ENCODE data around the gene ZBED5.
"Not testable (repeated sequence)": the region's sequence is repeated elsewhere in the genome, so short reads cannot be mapped to it uniquely, and the experiment has no call there.

Gene ZBED5

GRCh38 chr11:10892250-10892649 is 34.4 kb upstream of the ZBED5 start:
- H3K27me3 Mint-ChIP-seq, result peaks cover 0 to 20% of the 10 kb centered on the region in 2 donors
- no peak overlapping the region for H3K27ac Mint-ChIP-seq
- H3K36me3 Mint-ChIP-seq (ENCODE audit: insufficient read depth), result no peaks in the 10 kb centered on the region
- H3K4me3 Mint-ChIP-seq, result no peak overlapping the region
- ATAC-seq (replicated peaks) (peak; percentile 29), DNase-seq (no peak)
- no peaks in the 10 kb centered on the region for H3K4me1 Mint-ChIP-seq (ENCODE audit: low read depth in 2 of 2)
- H3K9me3 Mint-ChIP-seq, result no peaks in the 10 kb centered on the region

DNA sequence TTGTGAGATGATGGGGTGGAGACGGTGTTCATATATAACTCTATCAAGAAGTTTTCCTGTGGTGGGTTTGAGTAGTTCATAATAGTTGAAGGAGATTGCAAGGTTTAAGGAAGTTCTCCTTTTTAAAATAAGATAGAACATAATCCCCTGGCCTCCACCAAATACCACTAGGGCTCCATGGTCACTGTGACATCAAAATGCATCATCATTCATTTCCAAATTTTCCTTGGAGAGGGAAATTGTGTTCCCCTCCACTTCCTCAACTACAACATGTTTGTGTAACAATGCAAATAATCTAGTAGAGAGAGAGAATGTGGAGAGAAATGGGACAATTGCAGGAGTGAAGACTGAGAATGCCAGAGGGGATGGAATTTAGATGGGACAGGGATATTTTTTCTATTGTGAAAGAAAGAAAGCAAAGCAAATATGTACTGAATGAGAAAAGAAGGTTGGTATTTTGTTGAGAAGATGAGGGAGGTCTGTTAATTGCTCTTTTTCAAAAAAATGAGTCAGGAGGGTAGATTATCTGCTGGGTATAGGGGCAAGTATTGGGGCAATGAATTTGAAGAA is 33.4 kb upstream of the ZBED5 start:
- H3K27me3 Mint-ChIP-seq, result peaks cover 0 to 17% of the 10 kb centered on the region in 2 donors
- H3K27ac Mint-ChIP-seq, result no peak overlapping the region
- no peak for DNase-seq
- H3K4me1 Mint-ChIP-seq (ENCODE audit: low read depth in 2 of 2), result no peaks in the 10 kb centered on the region
- H3K9me3 Mint-ChIP-seq, result no peaks in the 10 kb centered on the region
- no peak for ATAC-seq (replicated peaks)
- no peak overlapping the region for H3K4me3 Mint-ChIP-seq
- H3K36me3 Mint-ChIP-seq (ENCODE audit: insufficient read depth), result no peaks in the 10 kb centered on the region

DNA sequence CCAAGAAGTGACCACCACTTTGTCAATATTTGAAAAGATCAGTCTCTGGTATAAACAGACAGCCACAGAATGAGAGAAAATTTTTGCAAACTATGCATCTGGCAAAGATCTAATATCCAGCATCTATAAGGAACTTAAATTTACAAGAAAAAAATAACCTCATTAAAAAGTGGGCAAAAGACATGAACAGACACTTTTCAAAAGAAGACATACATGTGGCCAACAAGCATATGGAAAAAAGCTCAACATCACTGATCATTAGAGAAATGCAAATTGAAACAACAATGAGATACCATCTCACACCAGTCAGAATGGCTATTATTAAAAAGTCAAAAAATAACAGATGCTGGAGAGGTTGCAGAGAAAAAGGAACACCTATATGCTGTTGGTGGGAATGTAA is 32.2 kb upstream of the ZBED5 start:
- not testable (repeated sequence) for DNase-seq; H3K4me1 Mint-ChIP-seq (ENCODE audit: low read depth in 2 of 2); H3K9me3 Mint-ChIP-seq; ATAC-seq (replicated peaks); H3K4me3 Mint-ChIP-seq; H3K27ac Mint-ChIP-seq; H3K36me3 Mint-ChIP-seq (ENCODE audit: insufficient read depth)
- H3K27me3 Mint-ChIP-seq, result peaks cover 0 to 14% of the 10 kb centered on the region in 2 donors

DNA sequence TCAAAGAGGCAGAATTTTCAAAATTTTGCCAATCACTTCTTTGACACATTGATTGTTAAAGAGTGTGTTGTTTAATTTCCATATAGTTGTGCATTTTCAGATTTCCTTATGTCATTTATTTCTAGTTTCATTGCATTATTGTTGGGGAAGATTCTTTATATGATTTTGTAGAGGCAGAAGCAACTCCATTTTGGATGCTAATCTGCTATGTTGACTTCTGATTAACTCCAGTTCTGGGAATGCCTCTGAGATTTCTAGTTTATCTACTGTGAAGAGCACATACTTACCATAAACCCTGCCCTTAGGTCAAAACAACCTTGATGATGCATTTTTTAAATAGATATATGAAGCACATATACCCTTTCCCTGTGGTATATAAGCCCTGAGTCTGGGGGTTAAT is 29.5 kb upstream of the ZBED5 start:
- Mint-ChIP-seq H3K9me3 (no peaks in the 10 kb centered on the region), H3K36me3 (ENCODE audit: insufficient read depth) (no peaks in the 10 kb centered on the region), H3K4me1 (ENCODE audit: low read depth in 2 of 2) (no peaks in the 10 kb centered on the region), H3K27ac (no peak overlapping the region), H3K27me3 (peaks cover 0 to 14% of the 10 kb centered on the region in 2 donors), H3K4me3 (no peak overlapping the region)
- DNase-seq (no peak), ATAC-seq (replicated peaks) (no peak)

GRCh38 chr11:10886652-10887250 is 28.9 kb upstream of the ZBED5 start:
- Mint-ChIP-seq H3K9me3 (no peaks in the 10 kb centered on the region), H3K27me3 (peaks cover 0 to 14% of the 10 kb centered on the region in 2 donors), H3K4me1 (ENCODE audit: low read depth in 2 of 2) (no peaks in the 10 kb centered on the region), H3K4me3 (no peak overlapping the region), H3K36me3 (ENCODE audit: insufficient read depth) (no peaks in the 10 kb centered on the region), H3K27ac (no peak overlapping the region)
- no peak for DNase-seq
- no peak for ATAC-seq (replicated peaks)

- H3K4me1 Mint-ChIP-seq (ENCODE audit: low read depth in 2 of 2), result no peaks in the 10 kb centered on the region
- no peak for DNase-seq
- H3K27me3 Mint-ChIP-seq, result peaks cover 0 to 14% of the 10 kb centered on the region in 2 donors
Observed at GRCh38 chr11:10885703-10886363, 28.0 kb upstream of the ZBED5 start.

DNA sequence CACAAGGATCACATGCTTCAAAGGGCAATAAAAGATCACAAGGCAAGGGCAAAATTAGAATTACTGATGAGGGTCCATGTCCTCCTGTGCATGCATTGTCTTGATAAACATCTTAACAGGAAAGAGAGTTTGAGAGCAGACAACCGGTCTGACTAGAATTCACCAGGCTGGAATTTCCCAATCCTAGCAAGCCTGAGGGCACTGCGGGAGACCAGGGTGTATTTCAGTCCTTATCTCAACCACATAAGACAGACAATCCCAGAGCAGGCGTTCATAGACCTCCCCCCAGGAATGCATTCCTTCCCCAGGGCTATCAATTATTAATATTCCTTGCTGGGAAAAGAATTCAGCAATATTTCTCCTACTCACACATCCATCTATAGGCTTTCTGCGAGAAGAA is 26.4 kb upstream of the ZBED5 start:
- not testable (repeated sequence) for H3K27ac Mint-ChIP-seq; H3K4me3 Mint-ChIP-seq; ATAC-seq (replicated peaks); H3K36me3 Mint-ChIP-seq (ENCODE audit: insufficient read depth); H3K27me3 Mint-ChIP-seq; H3K4me1 Mint-ChIP-seq (ENCODE audit: low read depth in 2 of 2); DNase-seq; H3K9me3 Mint-ChIP-seq

More at GRCh38 chr11:10885703-10886363, 28.0 kb upstream of the ZBED5 start:
- no peaks in the 10 kb centered on the region for H3K36me3 Mint-ChIP-seq (ENCODE audit: insufficient read depth)
- no peaks in the 10 kb centered on the region for H3K9me3 Mint-ChIP-seq
- H3K4me3 Mint-ChIP-seq, result no peak overlapping the region
- no peak overlapping the region for H3K27ac Mint-ChIP-seq
- no peak for ATAC-seq (replicated peaks)

- peaks cover 5 to 11% of the 10 kb centered on the region in 2 donors for H3K4me1 Mint-ChIP-seq (ENCODE audit: low read depth in 2 of 2)
- DNase-seq (no peak), ATAC-seq (replicated peaks) (no peak)
- H3K9me3 Mint-ChIP-seq, result no peaks in the 10 kb centered on the region
- no peaks in the 10 kb centered on the region for H3K27me3 Mint-ChIP-seq
- no peak overlapping the region for H3K4me3 Mint-ChIP-seq
- no peaks in the 10 kb centered on the region for H3K36me3 Mint-ChIP-seq (ENCODE audit: insufficient read depth)
- no peak overlapping the region for H3K27ac Mint-ChIP-seq
Observed at GRCh38 chr11:10881892-10882291, 24.0 kb upstream of the ZBED5 start.

- Mint-ChIP-seq H3K27me3 (no peaks in the 10 kb centered on the region), H3K4me1 (ENCODE audit: low read depth in 2 of 2) (peaks cover 5 to 11% of the 10 kb centered on the region in 2 donors), H3K27ac (peak overlapping the region in 1 of 2 donors; percentile 17), H3K4me3 (no peak overlapping the region), H3K9me3 (no peaks in the 10 kb centered on the region), H3K36me3 (ENCODE audit: insufficient read depth) (no peaks in the 10 kb centered on the region)
- ATAC-seq (replicated peaks) (peak; percentile 80), DNase-seq (peak; percentile 31 to 35 (median 32))
Observed at GRCh38 chr11:10878408-10879214, 20.8 kb upstream of the ZBED5 start.

DNA sequence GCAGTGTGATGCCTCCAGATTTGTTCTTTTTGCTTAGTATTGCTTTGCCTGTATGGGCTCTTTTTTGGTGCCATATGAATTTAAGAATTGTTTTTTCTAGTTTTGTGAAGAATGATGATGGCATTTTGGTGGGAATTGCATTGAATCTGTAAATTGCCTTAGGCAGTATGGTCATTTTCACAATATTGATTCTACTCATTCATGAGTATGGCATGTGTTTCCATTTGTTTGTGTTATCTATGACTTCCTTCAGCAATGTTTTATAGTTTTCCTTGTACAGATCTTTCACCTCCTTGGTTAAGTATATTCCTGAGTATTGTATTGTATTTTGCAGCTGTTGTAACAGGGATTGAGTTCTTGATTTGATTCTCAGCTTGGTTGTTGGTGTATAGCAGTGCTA is 18.3 kb upstream of the ZBED5 start:
- Mint-ChIP-seq H3K27ac (no peak overlapping the region), H3K4me1 (ENCODE audit: low read depth in 2 of 2) (peaks cover 5 to 11% of the 10 kb centered on the region in 2 donors), H3K27me3 (no peaks in the 10 kb centered on the region), H3K4me3 (no peak overlapping the region), H3K9me3 (no peaks in the 10 kb centered on the region), H3K36me3 (ENCODE audit: insufficient read depth) (no peaks in the 10 kb centered on the region)
- ATAC-seq (replicated peaks) (no peak), DNase-seq (no peak)

DNA sequence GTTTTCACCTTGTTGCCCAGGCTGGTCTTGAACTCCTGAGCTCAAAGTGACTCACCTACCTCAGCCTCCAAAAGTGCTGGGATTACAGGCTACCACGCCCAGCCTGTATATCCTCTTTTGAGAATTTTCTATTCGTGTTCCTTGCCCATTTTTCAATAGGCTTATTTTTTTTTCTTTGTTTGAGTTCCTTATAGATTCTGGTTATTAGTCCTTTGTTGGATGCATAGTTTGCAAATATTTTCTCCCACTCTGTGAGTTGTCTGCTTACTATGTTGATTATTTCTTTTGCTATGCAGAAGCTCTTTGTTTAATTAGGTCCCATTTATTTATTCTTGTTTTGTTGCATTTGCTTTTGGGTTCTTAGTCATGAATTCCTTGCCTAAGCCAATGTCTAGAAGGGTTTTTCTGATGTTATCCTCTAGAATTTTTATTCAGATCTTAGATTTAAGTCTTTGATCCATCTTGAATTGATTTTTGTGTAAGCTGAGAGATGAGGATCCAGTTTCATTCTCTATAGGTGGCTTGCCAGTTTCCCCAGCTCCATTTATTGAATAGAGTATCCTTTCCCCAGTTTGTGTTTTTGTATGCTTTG is 17.7 kb upstream of the ZBED5 start:
- no peak for DNase-seq
- no peak overlapping the region for H3K4me3 Mint-ChIP-seq
- ATAC-seq (replicated peaks), result no peak
- no peaks in the 10 kb centered on the region for H3K27me3 Mint-ChIP-seq
- peaks cover 5 to 11% of the 10 kb centered on the region in 2 donors for H3K4me1 Mint-ChIP-seq (ENCODE audit: low read depth in 2 of 2)
- H3K9me3 Mint-ChIP-seq, result no peaks in the 10 kb centered on the region
- no peak overlapping the region for H3K27ac Mint-ChIP-seq
- H3K36me3 Mint-ChIP-seq (ENCODE audit: insufficient read depth), result no peaks in the 10 kb centered on the region

DNA sequence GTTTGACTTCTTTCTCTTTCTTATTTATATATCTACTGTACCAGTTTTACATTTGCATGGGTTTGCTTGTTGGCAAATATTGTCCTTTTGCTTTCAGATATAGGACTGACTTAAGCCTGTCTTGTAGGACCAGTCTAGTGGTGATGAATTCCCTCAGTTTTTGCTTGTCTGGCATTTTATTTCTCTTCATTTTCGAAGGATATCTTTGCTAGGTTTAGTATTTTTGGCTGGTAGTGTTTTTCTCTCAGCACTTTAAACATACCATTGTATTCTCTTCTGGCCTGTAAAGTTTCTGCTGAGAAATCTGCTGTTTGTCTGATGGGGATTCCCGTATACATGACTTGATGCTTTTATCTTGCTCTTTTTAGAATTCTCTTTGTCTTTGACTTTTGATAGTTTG is 14.2 kb upstream of the ZBED5 start:
- Mint-ChIP-seq H3K27ac (no peak overlapping the region), H3K4me1 (ENCODE audit: low read depth in 2 of 2) (no peaks in the 10 kb centered on the region), H3K4me3 (no peak overlapping the region), H3K27me3 (no peaks in the 10 kb centered on the region), H3K36me3 (ENCODE audit: insufficient read depth) (no peaks in the 10 kb centered on the region), H3K9me3 (no peaks in the 10 kb centered on the region)
- DNase-seq (no peak), ATAC-seq (replicated peaks) (no peak)

DNA sequence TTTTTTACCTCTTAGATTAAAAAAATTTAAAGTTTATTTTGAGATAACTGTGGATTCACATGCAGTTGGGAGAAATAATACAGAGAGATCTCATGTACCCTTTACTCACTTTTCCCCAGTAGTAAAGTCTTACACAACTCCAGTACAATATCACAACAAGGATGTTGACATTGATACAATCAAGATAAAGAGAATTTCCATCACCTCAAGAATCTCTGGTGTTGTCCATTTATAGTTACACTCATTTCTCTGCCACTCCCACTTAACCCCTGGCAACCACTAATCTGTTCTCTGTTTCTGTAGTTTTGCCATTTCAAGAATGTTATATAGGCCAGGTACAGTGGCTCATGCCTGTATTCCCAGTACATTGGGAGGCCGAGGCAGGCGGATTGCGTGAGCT is 10.5 kb upstream of the ZBED5 start:
- H3K4me3 Mint-ChIP-seq, result no peak overlapping the region
- H3K36me3 Mint-ChIP-seq (ENCODE audit: insufficient read depth), result no peaks in the 10 kb centered on the region
- H3K27me3 Mint-ChIP-seq, result no peaks in the 10 kb centered on the region
- H3K9me3 Mint-ChIP-seq, result no peaks in the 10 kb centered on the region
- no peak for ATAC-seq (replicated peaks)
- H3K4me1 Mint-ChIP-seq (ENCODE audit: low read depth in 2 of 2), result peaks cover 0 to 4% of the 10 kb centered on the region in 2 donors
- DNase-seq, result no peak
- H3K27ac Mint-ChIP-seq, result no peak overlapping the region
